NCI-H1048 (cell line): ENCODE measurements around the gene CDK14.
"Not testable (repeated sequence)": the region's sequence is repeated elsewhere in the genome, so short reads cannot be mapped to it uniquely, and the experiment has no call there.

Source experiments
- DNase-seq: peaks from one replicate; lab custom pipeline; 2025; lab: John Stamatoyannopoulos, UW

CDK14 gene

GRCh38 chr7:90720984-90721760 lies 125.1 kb downstream of the CDK14 start:
- DNase-seq, result no peak

- DNase-seq, result no peak
Observed at GRCh38 chr7:90721869-90722431, 125.8 kb downstream of the CDK14 start.

- no peak for DNase-seq
Observed at GRCh38 chr7:90723233-90723632, 127.1 kb downstream of the CDK14 start.

- DNase-seq, result no peak
Observed at GRCh38 chr7:90723866-90724265, 127.7 kb downstream of the CDK14 start.

GRCh38 chr7:90726120-90726519 lies 130.0 kb downstream of the CDK14 start:
- no peak for DNase-seq

- no peak for DNase-seq
Observed at GRCh38 chr7:90726623-90727022, 130.5 kb downstream of the CDK14 start.

GRCh38 chr7:90727412-90727811 lies 131.3 kb downstream of the CDK14 start:
- no peak for DNase-seq

GRCh38 chr7:90728568-90728967 lies 132.4 kb downstream of the CDK14 start:
- DNase-seq, result no peak

GRCh38 chr7:90735611-90736280 lies 139.6 kb downstream of the CDK14 start:
- DNase-seq, result not testable (repeated sequence)

GRCh38 chr7:90736316-90736715 lies 140.2 kb downstream of the CDK14 start:
- no peak for DNase-seq

GRCh38 chr7:90736968-90737939 lies 141.1 kb downstream of the CDK14 start:
- DNase-seq, result no peak

GRCh38 chr7:90738249-90738648 lies 142.1 kb downstream of the CDK14 start:
- DNase-seq, result no peak

- no peak for DNase-seq
Observed at GRCh38 chr7:90739716-90740115, 143.6 kb downstream of the CDK14 start.

GRCh38 chr7:90740386-90740785 lies 144.3 kb downstream of the CDK14 start:
- no peak for DNase-seq

GRCh38 chr7:90743626-90744025 lies 147.5 kb downstream of the CDK14 start:
- no peak for DNase-seq

- no peak for DNase-seq
Observed at GRCh38 chr7:90747516-90747915, 151.4 kb downstream of the CDK14 start.

GRCh38 chr7:90749262-90749661 lies 153.1 kb downstream of the CDK14 start:
- no peak for DNase-seq

- DNase-seq, result no peak
Observed at GRCh38 chr7:90749774-90750173, 153.7 kb downstream of the CDK14 start.

GRCh38 chr7:90751595-90751994 lies 155.5 kb downstream of the CDK14 start:
- DNase-seq, result no peak

- no peak for DNase-seq
Observed at GRCh38 chr7:90752051-90752450, 155.9 kb downstream of the CDK14 start.

- no peak for DNase-seq
Observed at GRCh38 chr7:90755041-90755440, 158.9 kb downstream of the CDK14 start.

GRCh38 chr7:90756366-90756765 lies 160.2 kb downstream of the CDK14 start:
- no peak for DNase-seq
